WTC11 (cell line): Measurements from ENCODE around the gene PDE11A.

Experiments used
- ATF2 ChIP-seq: sonication (generic); formaldehyde crosslinking; IDR thresholded peaks from 2 replicates; pipeline ENCODE4 v1.8.1; 2022; ENCODE audit warnings: low read depth, missing genetic modification reagents, borderline replicate concordance
- E2F4 ChIP-seq: sonication (generic); formaldehyde crosslinking; IDR thresholded peaks from 2 replicates; pipeline ENCODE4 v1.8.1; 2022; ENCODE audit warnings: low read depth, mild to moderate bottlenecking, moderate library complexity, missing genetic modification reagents, borderline replicate concordance
- ETV6 ChIP-seq: sonication (generic); formaldehyde crosslinking; IDR thresholded peaks from 2 replicates; pipeline ENCODE4 v1.8.1; 2022; ENCODE audit warnings: mild to moderate bottlenecking, missing genetic modification reagents
- TF ChIP-seq, protein P1 (sequence below): sonication (generic); formaldehyde crosslinking; IDR thresholded peaks from 2 replicates; pipeline ENCODE4 v1.8.0; 2022; ENCODE audit warnings: mild to moderate bottlenecking, missing genetic modification reagents
- TF ChIP-seq, protein P2 (sequence below): fragments of 200-600 bp; IDR thresholded peaks from 2 replicates; pipeline ENCODE4 v1.8.0; 2022; ENCODE audit warnings: antibody characterized with exemption

DNA sequence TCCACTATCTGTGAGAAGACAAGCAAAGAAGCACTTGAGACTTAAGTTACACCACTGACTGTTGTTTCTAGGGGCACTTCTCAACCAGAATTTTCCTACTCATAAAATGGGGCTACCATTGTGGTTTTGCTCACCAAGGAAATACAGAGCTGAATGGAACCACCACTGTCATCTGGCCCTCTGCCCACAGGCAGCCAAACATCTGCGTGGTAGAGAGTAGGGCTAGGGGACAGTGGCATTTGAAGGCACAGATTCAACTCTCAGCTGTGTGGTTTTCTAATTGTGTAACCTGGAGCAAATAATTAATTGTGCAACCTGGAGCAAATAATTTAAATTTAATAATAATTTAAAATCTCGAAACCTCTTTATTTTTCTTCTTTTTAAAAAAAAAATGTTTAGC lies 79.6 kb downstream of the PDE11A start:
- TF ChIP-seq ETV6 (CRISPR knock-in tag) (no peak), ATF2 (CRISPR knock-in tag) (no peak), E2F4 (CRISPR knock-in tag) (no peak)
- TF ChIP-seq, protein P1, sequence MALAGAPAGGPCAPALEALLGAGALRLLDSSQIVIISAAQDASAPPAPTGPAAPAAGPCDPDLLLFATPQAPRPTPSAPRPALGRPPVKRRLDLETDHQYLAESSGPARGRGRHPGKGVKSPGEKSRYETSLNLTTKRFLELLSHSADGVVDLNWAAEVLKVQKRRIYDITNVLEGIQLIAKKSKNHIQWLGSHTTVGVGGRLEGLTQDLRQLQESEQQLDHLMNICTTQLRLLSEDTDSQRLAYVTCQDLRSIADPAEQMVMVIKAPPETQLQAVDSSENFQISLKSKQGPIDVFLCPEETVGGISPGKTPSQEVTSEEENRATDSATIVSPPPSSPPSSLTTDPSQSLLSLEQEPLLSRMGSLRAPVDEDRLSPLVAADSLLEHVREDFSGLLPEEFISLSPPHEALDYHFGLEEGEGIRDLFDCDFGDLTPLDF = no peak
- TF ChIP-seq, protein P2, sequence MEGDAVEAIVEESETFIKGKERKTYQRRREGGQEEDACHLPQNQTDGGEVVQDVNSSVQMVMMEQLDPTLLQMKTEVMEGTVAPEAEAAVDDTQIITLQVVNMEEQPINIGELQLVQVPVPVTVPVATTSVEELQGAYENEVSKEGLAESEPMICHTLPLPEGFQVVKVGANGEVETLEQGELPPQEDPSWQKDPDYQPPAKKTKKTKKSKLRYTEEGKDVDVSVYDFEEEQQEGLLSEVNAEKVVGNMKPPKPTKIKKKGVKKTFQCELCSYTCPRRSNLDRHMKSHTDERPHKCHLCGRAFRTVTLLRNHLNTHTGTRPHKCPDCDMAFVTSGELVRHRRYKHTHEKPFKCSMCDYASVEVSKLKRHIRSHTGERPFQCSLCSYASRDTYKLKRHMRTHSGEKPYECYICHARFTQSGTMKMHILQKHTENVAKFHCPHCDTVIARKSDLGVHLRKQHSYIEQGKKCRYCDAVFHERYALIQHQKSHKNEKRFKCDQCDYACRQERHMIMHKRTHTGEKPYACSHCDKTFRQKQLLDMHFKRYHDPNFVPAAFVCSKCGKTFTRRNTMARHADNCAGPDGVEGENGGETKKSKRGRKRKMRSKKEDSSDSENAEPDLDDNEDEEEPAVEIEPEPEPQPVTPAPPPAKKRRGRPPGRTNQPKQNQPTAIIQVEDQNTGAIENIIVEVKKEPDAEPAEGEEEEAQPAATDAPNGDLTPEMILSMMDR = no peak
